BJ (cell line): ENCODE results near the gene RSL24D1. TPM values are rescaled to one million over a fixed set of nuclear protein-coding genes. Genes with fewer than 3 reads are reported as not detected.

Experiments
- CTCF ChIA-PET: fragments of 350-600 bp; formaldehyde crosslinking; extraction: SDS; loops from one replicate; lab custom pipeline; 2021; ENCODE audit warnings: antibody characterized with exemption, inconsistent platforms; lab: Yijun Ruan, JAX
- POLR2A ChIA-PET: fragments of 300-600 bp; sonication (Branson Sonifier 250); formaldehyde crosslinking; extraction: SDS; loops from one replicate; lab custom pipeline; 2021; ENCODE audit warnings: antibody characterized with exemption; lab: Charles Lee
- DNase-seq: peaks from one replicate; pipeline ENCODE4 v3.0.0-alpha.2; 2011; ENCODE audit warnings: low read depth
- H3K27me3 ChIP-seq: 2 replicates; pipeline ENCODE4 v1.6.0; 2011; ENCODE audit warnings: low read length; ENCODE audit not compliant: control insufficient read depth, insufficient read depth
- H3K36me3 ChIP-seq: 2 replicates; pipeline ENCODE4 v1.5.1; 2011; ENCODE audit warnings: low read length; ENCODE audit not compliant: control insufficient read depth, insufficient read depth
- H3K4me3 ChIP-seq: 2 replicates; pipeline ENCODE4 v1.5.1; 2011; ENCODE audit warnings: low read depth, mild to moderate bottlenecking, control low read depth, low read length
- CTCF ChIP-seq: IDR thresholded peaks from 2 replicates; pipeline ENCODE4 v1.5.1; 2011; ENCODE audit warnings: low read depth, mild to moderate bottlenecking, control low read depth, inconsistent platforms, low read length, moderate library complexity; ENCODE audit not compliant: insufficient read depth
- polyA plus RNA-seq: library from polyadenylated mRNA; depleted of rRNA; stranded (reverse); fragments of >200 nt; gene quantifications from 2 replicates; pipeline ENCODE4 v1.2.3, GENCODE V29; 2011

The RSL24D1 gene
- polyA plus RNA-seq, 1 experiment: 32.0 TPM

GRCh38 chr15:55220606-55221005 lies 23.9 kb upstream of the RSL24D1 start:
- no peak for TF ChIP-seq CTCF
- ChIA-PET POLR2A (interaction anchor here (0.6 kb wide), 2 partner anchors 98 to 985 kb away, joined by 3 to 4 read pairs; partner anchors contain the start of genes PIGB and PIGBOS1), CTCF (interaction anchor here (1.0 to 6.3 kb wide), 4 partner anchors 50 to 219 kb away, joined by 3 to 61 read pairs (median 4); no protein-coding TSS in a partner anchor)
- no peak overlapping the region for H3K4me3 ChIP-seq
- H3K27me3 ChIP-seq: no peaks in the 10 kb centered on the region
- no peaks in the 10 kb centered on the region for H3K36me3 ChIP-seq
- DNase-seq: no peak

GRCh38 chr15:55218056-55218455 lies 21.3 kb upstream of the RSL24D1 start:
- ChIA-PET POLR2A (no interaction called here), CTCF (interaction anchor here (0.6 to 6.3 kb wide), 8 partner anchors 10 to 221 kb away, joined by 3 to 61 read pairs (median 7); partner anchors contain the start of gene RSL24D1)
- H3K27me3 ChIP-seq: no peaks in the 10 kb centered on the region
- H3K4me3 ChIP-seq: no peak overlapping the region
- no peak for TF ChIP-seq CTCF
- no peaks in the 10 kb centered on the region for H3K36me3 ChIP-seq
- DNase-seq: no peak

- no peaks in the 10 kb centered on the region for H3K36me3 ChIP-seq
- H3K4me3 ChIP-seq: no peak overlapping the region
- TF ChIP-seq CTCF: no peak
- ChIA-PET POLR2A (no interaction called here), CTCF (no interaction called here)
- DNase-seq: no peak
- H3K27me3 ChIP-seq: no peaks in the 10 kb centered on the region
Measured at GRCh38 chr15:55204464-55204863, 7.7 kb upstream of the RSL24D1 start.

- H3K4me3 ChIP-seq: no peak overlapping the region
- ChIA-PET POLR2A (no interaction called here), CTCF (interaction anchor here (0.7 kb wide), 1 partner anchor 562 kb away, joined by 3 read pairs; no protein-coding TSS in a partner anchor)
- no peak for TF ChIP-seq CTCF
- DNase-seq: no peak
- H3K36me3 ChIP-seq: no peaks in the 10 kb centered on the region
- no peaks in the 10 kb centered on the region for H3K27me3 ChIP-seq
Measured at GRCh38 chr15:55202206-55202605, 5.5 kb upstream of the RSL24D1 start.

GRCh38 chr15:55198706-55199105 lies 2.0 kb upstream of the RSL24D1 start:
- CTCF ChIA-PET: no interaction called here
- POLR2A ChIA-PET: no interaction called here
- Histone ChIP-seq H3K36me3 (no peaks in the 10 kb centered on the region), H3K4me3 (no peak overlapping the region), H3K27me3 (no peaks in the 10 kb centered on the region)
- TF ChIP-seq CTCF: no peak
- no peak for DNase-seq
